Naive thymus-derived CD8-positive, alpha-beta T cell (primary cell): ENCODE data around the gene DNAJB12. TPM values are rescaled to one million over a fixed set of nuclear protein-coding genes. Genes with fewer than 3 reads are reported as not detected.

Experiments used
- ATAC-seq, 2 donors: fragments of 150-1000 bp; cut with Tn5 transposase in 1 of 2; sonication (Bioruptor Pico), chemical (Tn5 transposase) in 1 of 2; 1 replicate in 1 of 2; 2 replicates in 1 of 2; pipeline ENCODE4 v1.10.0; 2021; ENCODE audit warnings: mild to moderate bottlenecking in 2 of 2, moderate library complexity in 2 of 2
- POLR2A ChIA-PET: fragments of 350-600 bp; sonication (Branson Sonifier 250); formaldehyde crosslinking; loops from one replicate; lab custom pipeline; 2021; ENCODE audit warnings: antibody characterized with exemption; lab: Charles Lee
- DNase-seq, 10 donors: peaks; one replicate each; pipeline versions ENCODE4 v3.0.0 to v3.0.0-alpha.2; 2020 to 2022
- H3K27ac Mint-ChIP-seq, 10 donors: one replicate each; pipeline ENCODE4 v1.8.0; 2020 to 2022; ENCODE audit warnings: mild to moderate bottlenecking in 10 of 10, mixed read lengths in 10 of 10, moderate library complexity in 4 of 10, inconsistent platforms in 1 of 10
- H3K27me3 Mint-ChIP-seq, 5 donors: one replicate each; pipeline ENCODE4 v1.8.0; 2021 to 2022; ENCODE audit warnings: mixed read lengths in 5 of 5
- H3K36me3 Mint-ChIP-seq, 3 donors: one replicate each; pipeline ENCODE4 v1.8.0; 2020 to 2022; ENCODE audit warnings: mixed read lengths in 3 of 3, mild to moderate bottlenecking in 2 of 3, inconsistent platforms in 1 of 3
- H3K4me1 Mint-ChIP-seq, 4 donors: one replicate each; pipeline ENCODE4 v1.8.0; 2021 to 2022; ENCODE audit warnings: mixed read lengths in 4 of 4
- H3K4me3 Mint-ChIP-seq, 10 donors: one replicate each; pipeline ENCODE4 v1.8.0; 2020 to 2022; ENCODE audit warnings: mild to moderate bottlenecking in 10 of 10, mixed read lengths in 10 of 10, moderate library complexity in 6 of 10, inconsistent platforms in 1 of 10
- H3K9me3 Mint-ChIP-seq, 9 donors: one replicate each; pipeline ENCODE4 v1.8.0; 2020 to 2022; ENCODE audit warnings: mixed read lengths in 9 of 9, mild to moderate bottlenecking in 3 of 9, inconsistent platforms in 1 of 9, moderate library complexity in 1 of 9
- polyA plus RNA-seq, 3 donors: library from polyadenylated mRNA; unstranded; fragments of 300-500 nt; fragmentation: Illumina TruSeq; gene quantifications; one replicate each; pipeline ENCODE4 v1.2.3, GENCODE V29; 2021
- total RNA-seq, 8 experiments: library from RNA in 2 of 8; stranded (reverse) in 2 of 8; gene quantifications; one replicate each; pipeline ENCODE4 v1.2.3 and lab custom pipeline; 2021 to 2026

The DNAJB12 gene
- total and polyA plus RNA-seq, 5 experiments from 2014 or later: 13.1 to 27.9 (median 25.0) TPM

GRCh38 chr10:72375585-72375984 lies 20.9 kb upstream of the DNAJB12 start:
- peaks cover 0 to 7% (median 2%) of the 10 kb centered on the region in 4 donors for H3K4me1 Mint-ChIP-seq
- H3K4me3 Mint-ChIP-seq: no peak overlapping the region
- H3K27ac Mint-ChIP-seq: no peak overlapping the region
- POLR2A ChIA-PET: no interaction called here
- H3K27me3 Mint-ChIP-seq: no peaks in the 10 kb centered on the region
- DNase-seq (no peak), ATAC-seq (no peak)
- peaks cover 0 to 26% (median 4%) of the 10 kb centered on the region in 3 donors for H3K36me3 Mint-ChIP-seq
- no peaks in the 10 kb centered on the region for H3K9me3 Mint-ChIP-seq

- ATAC-seq (no peak), DNase-seq (no peak)
- Mint-ChIP-seq H3K4me1 (peaks cover 2 to 11% (median 6%) of the 10 kb centered on the region in 4 donors), H3K4me3 (no peak overlapping the region), H3K9me3 (no peaks in the 10 kb centered on the region), H3K27ac (no peak overlapping the region), H3K36me3 (peaks cover 0 to 26% (median 4%) of the 10 kb centered on the region in 3 donors), H3K27me3 (no peaks in the 10 kb centered on the region)
- POLR2A ChIA-PET: interaction anchor here (0.6 kb wide), 2 partner anchors 13 to 1085 kb away, joined by 3 read pairs; no protein-coding TSS in a partner anchor
Measured at GRCh38 chr10:72375173-72375572, 20.5 kb upstream of the DNAJB12 start.

GRCh38 chr10:72370201-72370722 lies 15.5 kb upstream of the DNAJB12 start:
- H3K27me3 Mint-ChIP-seq: no peaks in the 10 kb centered on the region
- POLR2A ChIA-PET: no interaction called here
- peak in 3 of 10 donors; percentile 51 to 69 (median 59) for DNase-seq
- no peaks in the 10 kb centered on the region for H3K9me3 Mint-ChIP-seq
- peaks cover 0 to 21% (median 3%) of the 10 kb centered on the region in 3 donors for H3K36me3 Mint-ChIP-seq
- peak overlapping the region; percentile 51 to 92 (median 80) for H3K27ac Mint-ChIP-seq
- peak overlapping the region in 3 of 10 donors; percentile 1 to 48 (median 47) for H3K4me3 Mint-ChIP-seq
- ATAC-seq: peak; percentile 65 to 93
- H3K4me1 Mint-ChIP-seq: peaks cover 4 to 19% (median 14%) of the 10 kb centered on the region in 4 donors

- peak overlapping the region in 6 of 10 donors; percentile 28 to 53 (median 40) for H3K27ac Mint-ChIP-seq
- no peaks in the 10 kb centered on the region for H3K9me3 Mint-ChIP-seq
- ATAC-seq (no peak), DNase-seq (no peak)
- no peaks in the 10 kb centered on the region for H3K27me3 Mint-ChIP-seq
- peaks cover 0 to 7% (median 0%) of the 10 kb centered on the region in 3 donors for H3K36me3 Mint-ChIP-seq
- no peak overlapping the region for H3K4me3 Mint-ChIP-seq
- POLR2A ChIA-PET: interaction anchor here (0.6 to 1.5 kb wide), 2 partner anchors 8 to 467 kb away, joined by 6 to 11 read pairs; no protein-coding TSS in a partner anchor
- peaks cover 12 to 33% (median 27%) of the 10 kb centered on the region in 4 donors for H3K4me1 Mint-ChIP-seq
Measured at GRCh38 chr10:72367301-72367960, 12.7 kb upstream of the DNAJB12 start.

GRCh38 chr10:72365106-72365895 lies 10.6 kb upstream of the DNAJB12 start:
- peak overlapping the region; percentile 77 to 94 (median 88) for H3K27ac Mint-ChIP-seq

GRCh38 chr10:72364239-72364777 lies 9.6 kb upstream of the DNAJB12 start:
- H3K9me3 Mint-ChIP-seq: no peaks in the 10 kb centered on the region
- POLR2A ChIA-PET: interaction anchor here (0.6 to 1.8 kb wide), 4 partner anchors 9 to 470 kb away, joined by 3 to 9 read pairs (median 5); partner anchors contain the start of gene DNAJB12
- H3K36me3 Mint-ChIP-seq: peaks cover 0 to 6% (median 0%) of the 10 kb centered on the region in 3 donors
- peaks cover 10 to 20% (median 16%) of the 10 kb centered on the region in 4 donors for H3K4me1 Mint-ChIP-seq
- peak; percentile 99 to 100 for ATAC-seq
- peak overlapping the region; percentile 77 to 94 (median 88) for H3K27ac Mint-ChIP-seq
- no peaks in the 10 kb centered on the region for H3K27me3 Mint-ChIP-seq
- peak; percentile 70 to 92 (median 86) for DNase-seq
- H3K4me3 Mint-ChIP-seq: peak overlapping the region; percentile 19 to 67 (median 50)

More at GRCh38 chr10:72365106-72365895, 10.6 kb upstream of the DNAJB12 start:
- DNase-seq (no peak), ATAC-seq (no peak)
- Mint-ChIP-seq H3K9me3 (no peaks in the 10 kb centered on the region), H3K4me3 (peak overlapping the region in 4 of 10 donors; percentile 23 to 49 (median 32)), H3K4me1 (peaks cover 10 to 29% (median 21%) of the 10 kb centered on the region in 4 donors), H3K36me3 (peaks cover 0 to 7% (median 0%) of the 10 kb centered on the region in 3 donors), H3K27me3 (no peaks in the 10 kb centered on the region)
- POLR2A ChIA-PET: interaction anchor here (0.6 to 1.8 kb wide), 3 partner anchors 10 to 469 kb away, joined by 4 to 9 read pairs (median 6); partner anchors contain the start of gene DNAJB12

GRCh38 chr10:72356987-72357386 lies 2.3 kb upstream of the DNAJB12 start:
- Mint-ChIP-seq H3K9me3 (no peaks in the 10 kb centered on the region), H3K27me3 (peaks cover 0 to 3% (median 0%) of the 10 kb centered on the region in 5 donors), H3K4me3 (no peak overlapping the region), H3K4me1 (peaks cover 20 to 34% (median 30%) of the 10 kb centered on the region in 4 donors), H3K36me3 (peaks cover 0 to 10% (median 6%) of the 10 kb centered on the region in 3 donors), H3K27ac (peak overlapping the region in 3 of 10 donors; percentile 25 to 61 (median 42))
- DNase-seq (no peak), ATAC-seq (no peak)
- POLR2A ChIA-PET: no interaction called here

- Mint-ChIP-seq H3K4me3 (peak overlapping the region in 8 of 10 donors; percentile 20 to 98 (median 70)), H3K4me1 (peaks cover 28 to 43% (median 38%) of the 10 kb centered on the region in 4 donors), H3K27me3 (peaks cover 0 to 3% (median 0%) of the 10 kb centered on the region in 5 donors), H3K36me3 (peaks cover 0 to 18% (median 7%) of the 10 kb centered on the region in 3 donors), H3K27ac (peak overlapping the region in 4 of 10 donors; percentile 23 to 82 (median 68)), H3K9me3 (no peaks in the 10 kb centered on the region)
- POLR2A ChIA-PET: no interaction called here
- no peak for DNase-seq
- ATAC-seq: no peak
Measured at GRCh38 chr10:72356115-72356514, 1.4 kb upstream of the DNAJB12 start.

- ATAC-seq: peak in 1 of 2 donors; percentile 17
- Mint-ChIP-seq H3K4me3 (peak overlapping the region; percentile 96 to 99 (median 98)), H3K27me3 (peaks cover 0 to 3% (median 0%) of the 10 kb centered on the region in 5 donors)
Measured at GRCh38 chr10:72355214-72355555, 466 bp upstream of the DNAJB12 start.

GRCh38 chr10:72353965-72354355 lies 759 bp downstream of the DNAJB12 start:
- H3K4me1 Mint-ChIP-seq: peaks cover 38 to 57% (median 53%) of the 10 kb centered on the region in 4 donors
- H3K9me3 Mint-ChIP-seq: no peaks in the 10 kb centered on the region
- ATAC-seq: no peak
- H3K27ac Mint-ChIP-seq: peak overlapping the region; percentile 90 to 99 (median 98)
- DNase-seq: no peak
- POLR2A ChIA-PET: interaction anchor here (1.2 to 3.1 kb wide), 6 partner anchors 8 to 503 kb away, joined by 3 to 17 read pairs (median 5); partner anchors contain the start of gene PSAP
- H3K4me3 Mint-ChIP-seq: peak overlapping the region; percentile 96 to 99 (median 98)
- peaks cover 0 to 35% (median 14%) of the 10 kb centered on the region in 3 donors for H3K36me3 Mint-ChIP-seq
- H3K27me3 Mint-ChIP-seq: peaks cover 0 to 3% (median 0%) of the 10 kb centered on the region in 5 donors

More at GRCh38 chr10:72355214-72355555, 466 bp upstream of the DNAJB12 start:
- Mint-ChIP-seq H3K9me3 (no peaks in the 10 kb centered on the region), H3K27ac (peak overlapping the region; percentile 87 to 99 (median 98)), H3K4me1 (peaks cover 29 to 47% (median 45%) of the 10 kb centered on the region in 4 donors), H3K36me3 (peaks cover 0 to 25% (median 9%) of the 10 kb centered on the region in 3 donors)
- no peak for DNase-seq
- POLR2A ChIA-PET: interaction anchor here (0.6 to 3.1 kb wide), 12 partner anchors 9 to 1728 kb away, joined by 3 to 17 read pairs (median 6); partner anchors contain the start of genes ANAPC16 and DDIT4
